Brain microvascular endothelial cell (primary cell): ENCODE measurements around the gene NDNF.

ENCODE experiments used
- DNase-seq: peaks from one replicate; pipeline ENCODE4 v3.0.0-alpha.2; 2020
- H3K27ac ChIP-seq: fragments of 250-450 bp; sonication (Bioruptor Pico); 2 replicates; pipeline ENCODE4 v1.5.1; 2020; ENCODE audit warnings: mild to moderate bottlenecking, moderate library complexity
- H3K27me3 ChIP-seq: fragments of 250-450 bp; sonication (Bioruptor Pico); replicated peaks from 2 replicates; pipeline ENCODE4 v1.5.1; 2020; ENCODE audit warnings: mild to moderate bottlenecking
- H3K36me3 ChIP-seq: fragments of 250-450 bp; sonication (Bioruptor Pico); replicated peaks from 2 replicates; pipeline ENCODE4 v1.5.1; 2020; ENCODE audit warnings: mild to moderate bottlenecking
- H3K4me3 ChIP-seq: 2 replicates; pipeline ENCODE4 v1.5.1; 2011; ENCODE audit warnings: low read depth, mild to moderate bottlenecking, control low read depth, low read length, moderate library complexity
- CTCF ChIP-seq: IDR thresholded peaks from 2 replicates; pipeline ENCODE4 v1.5.1; 2011; ENCODE audit warnings: low read depth, mild to moderate bottlenecking, moderate library complexity, low read length, control low read depth, inconsistent platforms; ENCODE audit errors: missing control alignments
- in situ Hi-C: cut with HindIII; loops from 2 replicates; pipeline ENCODE4 v1.10.0; 2017; ENCODE audit warnings: low sequenced_read_pairs, low pct_ligation_motif_present

Gene NDNF

GRCh38 chr4:121011138-121011537, 61.2 kb downstream of the NDNF start:
- no peaks in the 10 kb centered on the region for H3K36me3 ChIP-seq
- H3K4me3 ChIP-seq, result no peak overlapping the region
- no peak for TF ChIP-seq CTCF
- no peak overlapping the region for H3K27ac ChIP-seq
- in situ Hi-C loops, result no loop called here
- DNase-seq, result no peak
- H3K27me3 ChIP-seq, result no peaks in the 10 kb centered on the region

- no peak for DNase-seq
- no peak for TF ChIP-seq CTCF
Measured at GRCh38 chr4:121009578-121010478, 62.5 kb downstream of the NDNF start.

GRCh38 chr4:121007660-121008059, 64.7 kb downstream of the NDNF start:
- in situ Hi-C loops, result no loop called here
- no peak for TF ChIP-seq CTCF
- H3K27me3 ChIP-seq, result no peaks in the 10 kb centered on the region
- H3K4me3 ChIP-seq, result no peak overlapping the region
- no peak for DNase-seq
- H3K36me3 ChIP-seq, result no peaks in the 10 kb centered on the region
- H3K27ac ChIP-seq, result no peak overlapping the region

More at GRCh38 chr4:121009578-121010478, 62.5 kb downstream of the NDNF start:
- Histone ChIP-seq H3K27ac (no peak overlapping the region), H3K4me3 (no peak overlapping the region), H3K27me3 (no peaks in the 10 kb centered on the region), H3K36me3 (no peaks in the 10 kb centered on the region)
- in situ Hi-C loops, result no loop called here

GRCh38 chr4:121003863-121004262, 68.5 kb downstream of the NDNF start:
- H3K4me3 ChIP-seq, result no peak overlapping the region
- H3K27ac ChIP-seq, result no peak overlapping the region
- in situ Hi-C loops, result no loop called here
- H3K36me3 ChIP-seq, result no peaks in the 10 kb centered on the region
- no peaks in the 10 kb centered on the region for H3K27me3 ChIP-seq
- no peak for DNase-seq
- TF ChIP-seq CTCF, result no peak

- Histone ChIP-seq H3K27me3 (no peaks in the 10 kb centered on the region), H3K36me3 (no peaks in the 10 kb centered on the region), H3K27ac (no peak overlapping the region), H3K4me3 (no peak overlapping the region)
- no peak for DNase-seq
- in situ Hi-C loops, result no loop called here
- no peak for TF ChIP-seq CTCF
Measured at GRCh38 chr4:120995266-120996010, 76.9 kb downstream of the NDNF start.
